Measurements from ENCODE around the gene ICAM2.

Gene ICAM2

GRCh38 chr17:63974594-63975192 is 45.7 kb downstream of the ICAM2 start:
- DNase-seq = no peak

GRCh38 chr17:63973930-63974593 is 46.4 kb downstream of the ICAM2 start:
- no peak for DNase-seq

GRCh38 chr17:63973247-63973646 is 47.2 kb downstream of the ICAM2 start:
- DNase-seq = no peak

- DNase-seq = no peak
Observed at GRCh38 chr17:63972796-63973195, 47.6 kb downstream of the ICAM2 start, which contains the start of gene SCN4A. TSS of gene SCN4A (minus strand) at chr17:63972918. CDS start at chr17:63972841, 77 bp downstream.

GRCh38 chr17:63969278-63969677 is 51.2 kb downstream of the ICAM2 start:
- DNase-seq = no peak

GRCh38 chr17:63967953-63968352 is 52.5 kb downstream of the ICAM2 start:
- DNase-seq = no peak

- DNase-seq = no peak
Observed at GRCh38 chr17:63966646-63967264, 53.7 kb downstream of the ICAM2 start.

- no peak for DNase-seq
Observed at GRCh38 chr17:63963123-63963522, 57.3 kb downstream of the ICAM2 start.

GRCh38 chr17:63962298-63962744 is 58.1 kb downstream of the ICAM2 start:
- DNase-seq = no peak

GRCh38 chr17:63961355-63962212 is 58.8 kb downstream of the ICAM2 start:
- DNase-seq = no peak

GRCh38 chr17:63960430-63960829 is 60.0 kb downstream of the ICAM2 start:
- DNase-seq = no peak

- no peak for DNase-seq
Observed at GRCh38 chr17:63960006-63960405, 60.4 kb downstream of the ICAM2 start.

GRCh38 chr17:63956296-63956920 is 64.0 kb downstream of the ICAM2 start:
- no peak for DNase-seq

- DNase-seq = no peak
Observed at GRCh38 chr17:63955791-63956190, 64.6 kb downstream of the ICAM2 start.

GRCh38 chr17:63955232-63955631 is 65.2 kb downstream of the ICAM2 start:
- no peak for DNase-seq

GRCh38 chr17:63954402-63955063 is 65.9 kb downstream of the ICAM2 start:
- no peak for DNase-seq

Data from right kidney (tissue), 1 donor.